Muscle of back (tissue), 11 donors: ENCODE results near the gene AOPEP. TPM values are rescaled to one million over a fixed set of nuclear protein-coding genes. Genes with fewer than 3 reads are reported as not detected.
"Not testable (repeated sequence)": the region's sequence is repeated elsewhere in the genome, so short reads cannot be mapped to it uniquely, and the experiment has no call there.

ENCODE experiments used
- DNase-seq, 3 donors: peaks; one replicate each; pipeline versions ENCODE4 v3.0.0 to v3.0.0-alpha.2; 2013
- polyA plus RNA-seq, 10 donors: library from polyadenylated mRNA; unstranded; fragments of 120-200 nt; gene quantifications; one replicate each; pipeline ENCODE4 v1.2.1, GENCODE V29; 2013; ENCODE audit not compliant: insufficient read length in 10 of 10

The AOPEP gene
- polyA plus RNA-seq, 10 donors = 25.6 to 44.3 (median 32.8) TPM

GRCh38 chr9:94867842-94868312 lies 141.4 kb downstream of the AOPEP start:
- peak in 2 of 3 donors; percentile 56 to 86 for DNase-seq

GRCh38 chr9:94868464-94868863 lies 142.0 kb downstream of the AOPEP start:
- no peak for DNase-seq

- DNase-seq = no peak
These were observed 142.9 kb downstream of the AOPEP start for GRCh38 chr9:94869415-94869843.

- no peak for DNase-seq
These were observed 143.9 kb downstream of the AOPEP start for GRCh38 chr9:94870465-94870792.

- DNase-seq = no peak
These were observed 144.5 kb downstream of the AOPEP start for GRCh38 chr9:94870793-94871558.

- no peak for DNase-seq
These were observed 145.8 kb downstream of the AOPEP start for GRCh38 chr9:94872083-94872833.

- no peak for DNase-seq
These were observed 146.5 kb downstream of the AOPEP start for GRCh38 chr9:94872891-94873511.

- DNase-seq = peak in 1 of 3 donors; percentile 66
These were observed 147.8 kb downstream of the AOPEP start for GRCh38 chr9:94874316-94874715.

- DNase-seq = no peak
These were observed 149.0 kb downstream of the AOPEP start for GRCh38 chr9:94875300-94876020.

GRCh38 chr9:94878804-94879203 lies 152.3 kb downstream of the AOPEP start:
- DNase-seq = not testable (repeated sequence)

- DNase-seq = no peak
These were observed 152.7 kb downstream of the AOPEP start for GRCh38 chr9:94879230-94879629.

GRCh38 chr9:94881023-94881422 lies 154.5 kb downstream of the AOPEP start:
- no peak for DNase-seq

GRCh38 chr9:94881454-94881853 lies 155.0 kb downstream of the AOPEP start:
- no peak for DNase-seq

GRCh38 chr9:94881940-94882339 lies 155.4 kb downstream of the AOPEP start:
- no peak for DNase-seq

GRCh38 chr9:94882966-94883641 lies 156.6 kb downstream of the AOPEP start:
- DNase-seq = no peak

- no peak for DNase-seq
These were observed 159.5 kb downstream of the AOPEP start for GRCh38 chr9:94885854-94886447.

- no peak for DNase-seq
These were observed 161.2 kb downstream of the AOPEP start for GRCh38 chr9:94887721-94888120.

- DNase-seq = no peak
These were observed 162.3 kb downstream of the AOPEP start for GRCh38 chr9:94888775-94889174.

GRCh38 chr9:94889628-94890027 lies 163.1 kb downstream of the AOPEP start:
- no peak for DNase-seq

- no peak for DNase-seq
These were observed 164.7 kb downstream of the AOPEP start for GRCh38 chr9:94891183-94891582.

GRCh38 chr9:94892675-94893074 lies 166.2 kb downstream of the AOPEP start:
- DNase-seq = no peak
